ENCODE measurements around the gene N4BP3.

Gene N4BP3

DNA sequence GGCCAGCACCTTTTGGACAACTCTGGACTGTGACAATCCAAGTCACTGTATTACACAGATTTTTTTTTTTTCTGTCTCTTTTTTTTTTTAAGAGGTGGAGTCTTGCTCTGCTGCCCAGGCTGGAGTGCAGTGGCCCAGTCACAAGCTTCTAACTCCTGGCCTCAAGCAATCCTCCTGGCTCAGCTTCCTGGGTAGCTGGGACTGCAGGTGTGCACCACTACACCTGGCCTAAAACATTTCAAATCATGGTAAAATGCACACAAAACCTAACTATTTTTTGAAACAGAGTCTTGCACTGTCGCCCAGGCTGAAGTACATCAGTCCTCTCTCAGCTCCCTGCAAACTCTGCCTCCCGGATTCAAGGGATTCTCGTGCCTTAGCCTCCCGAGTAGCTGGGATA is 7.2 kb upstream of the N4BP3 start:
- Histone ChIP-seq H3K36me3 (ENCODE audit: insufficient read depth, low read length) (no peaks in the 10 kb centered on the region), H3K4me1 (ENCODE audit: control insufficient read depth, insufficient read depth, low read length) (no peaks in the 10 kb centered on the region), H3K9ac (ENCODE audit: low read depth, low read length) (no peak overlapping the region), H3K4me2 (ENCODE audit: low read length) (no peak overlapping the region), H3K9me3 (replicated peaks; ENCODE audit: low read length) (no peaks in the 10 kb centered on the region), H3K4me3 (ENCODE audit: low read length) (no peak overlapping the region), H3K27me3 (ENCODE audit: control insufficient read depth, insufficient read depth, low read length) (peaks cover 24% of the 10 kb centered on the region)

DNA sequence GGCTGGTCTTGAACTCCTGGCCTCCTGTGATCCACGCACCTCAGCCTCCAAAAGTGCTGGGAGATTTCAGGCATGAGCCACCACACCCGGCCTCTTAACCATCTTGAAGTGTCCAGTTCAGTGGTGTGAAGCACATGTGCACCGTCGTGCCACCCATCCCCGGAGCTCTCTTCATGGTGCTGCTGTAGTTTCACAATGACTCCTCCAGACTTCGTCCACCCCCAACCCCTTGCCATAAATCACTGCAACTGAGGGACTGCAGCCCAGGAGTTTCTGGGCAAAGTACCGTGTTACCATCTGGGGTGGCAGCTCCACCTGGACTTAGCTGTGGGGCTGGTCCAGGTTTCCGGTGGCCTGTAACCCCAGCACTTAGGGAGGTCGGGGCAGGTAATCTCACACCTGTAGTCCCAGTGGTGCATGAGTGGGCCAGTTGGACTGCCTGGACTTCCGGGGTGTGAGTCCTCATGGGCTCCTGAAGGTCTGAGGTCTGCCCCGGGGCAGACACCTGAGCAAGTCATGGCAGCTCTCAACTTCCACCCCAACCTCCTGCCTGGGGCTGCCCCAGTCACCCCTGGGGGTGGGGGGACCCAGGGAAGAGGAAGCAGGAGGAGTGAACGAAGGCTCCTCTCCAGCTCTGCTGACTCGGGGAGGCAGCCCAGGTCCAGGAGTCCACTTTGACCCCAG is 6.6 kb upstream of the N4BP3 start:
- no peak overlapping the region for H3K4me2 ChIP-seq (ENCODE audit: low read length)
- no peaks in the 10 kb centered on the region for H3K36me3 ChIP-seq (ENCODE audit: insufficient read depth, low read length)
- peaks cover 25% of the 10 kb centered on the region for H3K27me3 ChIP-seq (ENCODE audit: control insufficient read depth, insufficient read depth, low read length)
- no peaks in the 10 kb centered on the region for H3K9me3 ChIP-seq (replicated peaks; ENCODE audit: low read length)
- H3K4me3 ChIP-seq (ENCODE audit: low read length): no peak overlapping the region
- no peak overlapping the region for H3K9ac ChIP-seq (ENCODE audit: low read depth, low read length)
- no peaks in the 10 kb centered on the region for H3K4me1 ChIP-seq (ENCODE audit: control insufficient read depth, insufficient read depth, low read length)

DNA sequence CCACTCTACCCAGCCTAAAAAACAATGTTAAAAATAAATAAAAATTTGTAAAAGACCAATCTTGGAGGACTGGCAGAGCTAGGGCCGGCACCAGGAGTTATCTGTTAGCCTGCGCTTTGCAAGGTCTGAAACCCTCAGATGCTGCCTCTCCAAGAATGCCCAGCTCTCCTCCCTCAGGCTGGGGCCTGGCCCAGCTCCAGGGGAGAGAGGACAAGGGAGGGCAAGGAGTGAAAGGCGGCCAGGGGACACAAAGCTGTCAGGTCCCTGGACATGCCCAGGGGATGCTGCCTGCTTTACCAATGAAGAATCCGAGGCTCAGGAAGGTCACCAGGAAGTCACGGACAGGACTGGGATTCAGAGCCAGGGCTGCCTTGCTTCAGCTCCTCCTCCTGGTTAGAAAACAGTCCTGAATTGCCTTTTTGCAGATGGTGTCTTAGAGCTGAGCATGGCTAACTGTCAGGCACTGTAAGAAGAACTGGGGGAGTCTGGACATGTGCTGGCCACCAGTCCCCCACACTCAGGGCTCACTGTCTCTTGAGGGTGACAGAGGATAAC is 5.5 kb upstream of the N4BP3 start:
- no peak overlapping the region for H3K4me3 ChIP-seq (ENCODE audit: low read length)
- H3K9ac ChIP-seq (ENCODE audit: low read depth, low read length): no peak overlapping the region
- H3K9me3 ChIP-seq (replicated peaks; ENCODE audit: low read length): peaks cover 4% of the 10 kb centered on the region
- no peaks in the 10 kb centered on the region for H3K4me1 ChIP-seq (ENCODE audit: control insufficient read depth, insufficient read depth, low read length)
- H3K36me3 ChIP-seq (ENCODE audit: insufficient read depth, low read length): no peaks in the 10 kb centered on the region
- peaks cover 36% of the 10 kb centered on the region for H3K27me3 ChIP-seq (ENCODE audit: control insufficient read depth, insufficient read depth, low read length)
- H3K4me2 ChIP-seq (ENCODE audit: low read length): no peak overlapping the region

DNA sequence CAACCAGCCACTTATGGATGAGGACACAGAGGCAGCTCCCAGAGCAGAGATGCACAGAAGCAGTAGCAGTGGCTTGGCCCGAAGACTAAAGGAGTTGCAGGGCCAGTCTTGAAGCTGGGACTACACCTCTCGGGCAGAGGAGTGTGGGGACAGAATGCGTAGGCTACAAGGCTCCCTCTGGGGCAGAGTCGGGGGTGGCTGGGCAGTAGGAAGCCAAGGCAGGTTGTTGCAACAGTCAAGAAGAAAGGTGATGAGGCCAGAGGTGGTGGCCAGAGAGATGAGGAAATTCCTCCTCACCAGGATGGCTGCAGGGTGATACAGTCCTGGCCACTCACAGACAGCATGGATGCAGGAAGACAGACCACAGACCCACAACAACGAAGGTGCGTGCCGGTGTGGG is 4.9 kb upstream of the N4BP3 start:
- H3K36me3 ChIP-seq (ENCODE audit: insufficient read depth, low read length): no peaks in the 10 kb centered on the region
- H3K27me3 ChIP-seq (ENCODE audit: control insufficient read depth, insufficient read depth, low read length): peaks cover 38% of the 10 kb centered on the region
- no peak overlapping the region for H3K9ac ChIP-seq (ENCODE audit: low read depth, low read length)
- peaks cover 5% of the 10 kb centered on the region for H3K9me3 ChIP-seq (replicated peaks; ENCODE audit: low read length)
- no peaks in the 10 kb centered on the region for H3K4me1 ChIP-seq (ENCODE audit: control insufficient read depth, insufficient read depth, low read length)
- H3K4me3 ChIP-seq (ENCODE audit: low read length): no peak overlapping the region
- no peak overlapping the region for H3K4me2 ChIP-seq (ENCODE audit: low read length)

DNA sequence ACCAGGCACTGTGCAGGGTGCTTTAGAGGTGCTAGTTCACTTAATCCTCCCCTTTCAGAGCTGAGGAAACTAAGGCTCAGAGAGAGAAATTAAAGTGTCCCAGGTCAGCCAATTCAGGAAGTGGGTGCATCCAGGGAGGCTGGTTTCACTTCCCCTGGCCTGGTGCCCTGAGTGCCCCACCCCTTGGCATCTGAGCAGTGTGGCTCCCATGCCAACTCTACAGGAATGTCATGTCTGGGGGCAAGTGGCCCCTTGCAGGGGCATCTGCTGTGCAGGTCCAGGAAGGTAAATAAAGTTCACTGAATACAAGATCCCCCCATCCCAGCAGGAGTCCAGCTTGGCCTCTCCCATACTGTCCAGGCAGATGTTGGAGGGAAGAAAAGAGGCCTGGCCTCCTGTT is 4.4 kb upstream of the N4BP3 start:
- Histone ChIP-seq H3K9ac (ENCODE audit: low read depth, low read length) (no peak overlapping the region), H3K9me3 (replicated peaks; ENCODE audit: low read length) (peaks cover 5% of the 10 kb centered on the region), H3K36me3 (ENCODE audit: insufficient read depth, low read length) (no peaks in the 10 kb centered on the region), H3K4me1 (ENCODE audit: control insufficient read depth, insufficient read depth, low read length) (no peaks in the 10 kb centered on the region), H3K4me3 (ENCODE audit: low read length) (no peak overlapping the region), H3K27me3 (ENCODE audit: control insufficient read depth, insufficient read depth, low read length) (peaks cover 40% of the 10 kb centered on the region), H3K4me2 (ENCODE audit: low read length) (no peak overlapping the region)

DNA sequence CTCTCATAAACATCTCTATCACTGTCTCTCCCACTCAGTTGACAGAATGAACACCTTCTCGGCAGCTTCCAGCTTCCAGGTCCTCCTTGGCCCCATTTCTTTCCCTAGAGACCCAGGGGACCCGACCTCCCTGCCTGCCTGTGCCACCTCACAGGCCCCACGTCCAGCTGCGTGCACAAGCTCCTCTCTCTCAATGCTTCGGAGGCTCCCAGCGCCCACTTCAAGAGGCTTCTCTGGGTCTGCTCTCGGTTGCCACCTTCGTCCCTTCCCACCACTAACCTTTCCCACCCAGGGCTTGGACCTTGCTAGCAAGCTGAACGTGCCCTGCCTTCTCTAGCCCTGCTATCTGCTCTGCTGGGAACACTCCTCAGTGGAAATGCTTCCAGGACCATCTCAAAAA is 2.8 kb upstream of the N4BP3 start:
- H3K9me3 ChIP-seq (replicated peaks; ENCODE audit: low read length): peaks cover 5% of the 10 kb centered on the region
- H3K4me1 ChIP-seq (ENCODE audit: control insufficient read depth, insufficient read depth, low read length): no peaks in the 10 kb centered on the region
- H3K4me2 ChIP-seq (ENCODE audit: low read length): no peak overlapping the region
- H3K27me3 ChIP-seq (ENCODE audit: control insufficient read depth, insufficient read depth, low read length): peaks cover 56% of the 10 kb centered on the region
- no peak overlapping the region for H3K4me3 ChIP-seq (ENCODE audit: low read length)
- H3K36me3 ChIP-seq (ENCODE audit: insufficient read depth, low read length): no peaks in the 10 kb centered on the region
- H3K9ac ChIP-seq (ENCODE audit: low read depth, low read length): no peak overlapping the region

DNA sequence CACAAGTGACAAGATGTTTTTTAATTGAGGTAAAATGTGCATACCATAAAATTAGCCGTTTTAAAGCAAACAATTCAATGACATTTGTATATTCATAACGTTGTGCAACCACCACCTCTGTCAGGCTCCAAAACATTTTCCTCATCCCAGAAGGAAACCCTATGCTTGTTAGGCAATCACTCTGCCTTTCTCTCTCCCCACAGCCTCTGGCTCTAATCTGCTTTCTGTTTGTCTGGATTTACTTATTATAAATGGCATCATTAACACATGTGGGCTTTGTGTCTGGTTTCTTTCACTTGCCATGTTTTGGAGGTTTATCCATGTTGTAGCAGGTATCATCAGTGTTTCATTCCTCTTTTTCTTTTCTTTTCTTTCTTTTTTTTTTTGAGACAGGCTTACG is 1.4 kb upstream of the N4BP3 start:
- H3K9ac ChIP-seq (ENCODE audit: low read depth, low read length): no peak overlapping the region
- H3K4me3 ChIP-seq (ENCODE audit: low read length): no peak overlapping the region
- peaks cover 5% of the 10 kb centered on the region for H3K9me3 ChIP-seq (replicated peaks; ENCODE audit: low read length)
- H3K4me1 ChIP-seq (ENCODE audit: control insufficient read depth, insufficient read depth, low read length): no peaks in the 10 kb centered on the region
- no peak overlapping the region for H3K4me2 ChIP-seq (ENCODE audit: low read length)
- no peaks in the 10 kb centered on the region for H3K36me3 ChIP-seq (ENCODE audit: insufficient read depth, low read length)
- peaks cover 66% of the 10 kb centered on the region for H3K27me3 ChIP-seq (ENCODE audit: control insufficient read depth, insufficient read depth, low read length)

DNA sequence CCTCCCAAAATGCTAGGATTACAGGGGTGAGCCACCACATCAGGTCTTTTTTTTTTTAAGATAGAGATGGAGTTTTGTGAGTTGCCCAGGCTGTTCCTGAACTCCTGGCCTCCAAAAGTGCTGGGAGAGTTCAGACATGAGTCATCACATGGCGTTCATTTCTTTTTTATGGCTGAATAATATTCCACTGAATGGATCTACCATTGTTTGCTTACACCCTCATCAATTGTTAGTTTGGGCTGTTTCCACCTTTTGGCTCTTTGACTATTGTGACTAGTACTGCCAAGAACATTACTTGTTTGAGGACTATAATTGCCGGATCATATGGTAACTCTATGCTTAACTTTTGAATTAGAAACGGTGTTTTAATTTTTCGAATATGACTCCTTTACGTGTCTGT is 787 bp upstream of the N4BP3 start:
- Histone ChIP-seq H3K36me3 (ENCODE audit: insufficient read depth, low read length) (no peaks in the 10 kb centered on the region), H3K9ac (ENCODE audit: low read depth, low read length) (no peak overlapping the region), H3K27me3 (ENCODE audit: control insufficient read depth, insufficient read depth, low read length) (peaks cover 72% of the 10 kb centered on the region), H3K4me2 (ENCODE audit: low read length) (no peak overlapping the region), H3K9me3 (replicated peaks; ENCODE audit: low read length) (peaks cover 5% of the 10 kb centered on the region), H3K4me1 (ENCODE audit: control insufficient read depth, insufficient read depth, low read length) (no peaks in the 10 kb centered on the region), H3K4me3 (ENCODE audit: low read length) (no peak overlapping the region)

DNA sequence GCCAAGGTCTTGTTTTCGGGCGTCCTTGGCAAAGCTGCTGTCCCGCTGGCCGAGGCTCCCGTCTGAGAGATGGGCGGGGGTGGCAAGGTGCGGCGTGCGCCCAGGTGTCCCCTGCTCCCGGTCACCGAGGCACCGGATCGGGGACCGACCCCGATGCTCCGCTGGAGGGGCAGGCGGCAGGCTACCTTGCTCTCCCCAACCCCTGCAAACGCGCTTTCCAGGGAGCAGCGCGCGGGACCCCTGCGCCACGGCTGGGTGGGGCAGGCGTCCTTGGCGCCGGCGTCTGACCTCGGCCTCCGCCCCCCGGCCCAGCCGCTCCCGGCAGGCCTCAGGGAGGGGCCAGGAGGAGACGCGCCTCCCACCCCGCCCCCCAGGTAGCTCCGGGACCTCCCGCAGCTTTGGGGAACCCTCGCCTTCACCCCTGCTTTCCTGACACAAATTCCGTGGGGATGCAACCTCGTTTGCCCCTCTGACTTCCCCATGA is 551 bp downstream of the N4BP3 start:
- peaks cover 68% of the 10 kb centered on the region for H3K27me3 ChIP-seq (ENCODE audit: control insufficient read depth, insufficient read depth, low read length)
- no peak overlapping the region for H3K9ac ChIP-seq (ENCODE audit: low read depth, low read length)
- no peak overlapping the region for H3K4me3 ChIP-seq (ENCODE audit: low read length)
- H3K4me1 ChIP-seq (ENCODE audit: control insufficient read depth, insufficient read depth, low read length): no peaks in the 10 kb centered on the region
- H3K9me3 ChIP-seq (replicated peaks; ENCODE audit: low read length): peaks cover 5% of the 10 kb centered on the region
- H3K36me3 ChIP-seq (ENCODE audit: insufficient read depth, low read length): no peaks in the 10 kb centered on the region
- peak overlapping the region; percentile 44 for H3K4me2 ChIP-seq (ENCODE audit: low read length)

DNA sequence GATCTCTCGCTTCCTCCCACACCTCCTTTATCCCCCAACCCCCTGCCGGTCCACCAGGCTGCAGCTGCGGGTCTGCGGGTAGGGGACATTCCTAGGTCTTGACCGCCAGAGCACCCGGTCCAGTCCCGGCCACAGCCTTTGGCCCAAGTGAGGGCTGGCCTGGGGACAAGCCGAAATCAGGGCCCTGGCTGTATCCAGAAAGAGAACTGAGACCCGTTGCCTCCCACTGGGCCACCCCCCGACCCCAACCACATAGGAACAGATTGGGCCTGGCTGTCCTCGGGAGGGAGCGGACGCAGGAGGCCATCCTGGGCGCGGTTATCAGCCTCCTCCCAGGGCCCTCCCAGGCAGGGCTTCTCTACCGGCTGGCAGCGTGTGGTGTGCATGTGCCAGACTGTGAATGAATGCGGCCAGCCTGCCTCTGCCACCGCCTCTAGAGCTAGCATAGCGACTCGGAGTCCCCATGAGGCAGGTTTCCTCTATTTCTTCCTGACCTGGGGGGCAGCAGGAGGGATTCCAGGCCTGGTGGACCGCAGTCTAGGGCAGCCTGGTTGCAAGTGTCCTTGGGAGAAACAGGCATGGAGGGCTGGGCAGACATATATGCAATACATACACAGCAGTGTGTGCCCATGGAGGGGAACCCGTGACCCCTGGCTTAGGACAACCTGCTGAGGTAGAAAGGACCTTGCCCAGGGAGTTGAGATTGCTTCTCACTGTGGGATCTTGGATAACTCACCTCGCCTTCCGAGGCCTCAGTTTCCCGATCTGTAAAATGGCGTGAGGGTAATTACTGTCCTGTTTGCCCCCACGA is 1.2 kb downstream of the N4BP3 start:
- Histone ChIP-seq H3K9ac (ENCODE audit: low read depth, low read length) (no peak overlapping the region), H3K4me3 (ENCODE audit: low read length) (no peak overlapping the region), H3K4me1 (ENCODE audit: control insufficient read depth, insufficient read depth, low read length) (no peaks in the 10 kb centered on the region), H3K4me2 (ENCODE audit: low read length) (peak overlapping the region; percentile 19), H3K9me3 (replicated peaks; ENCODE audit: low read length) (peaks cover 5% of the 10 kb centered on the region), H3K36me3 (ENCODE audit: insufficient read depth, low read length) (no peaks in the 10 kb centered on the region), H3K27me3 (ENCODE audit: control insufficient read depth, insufficient read depth, low read length) (peaks cover 71% of the 10 kb centered on the region)

DNA sequence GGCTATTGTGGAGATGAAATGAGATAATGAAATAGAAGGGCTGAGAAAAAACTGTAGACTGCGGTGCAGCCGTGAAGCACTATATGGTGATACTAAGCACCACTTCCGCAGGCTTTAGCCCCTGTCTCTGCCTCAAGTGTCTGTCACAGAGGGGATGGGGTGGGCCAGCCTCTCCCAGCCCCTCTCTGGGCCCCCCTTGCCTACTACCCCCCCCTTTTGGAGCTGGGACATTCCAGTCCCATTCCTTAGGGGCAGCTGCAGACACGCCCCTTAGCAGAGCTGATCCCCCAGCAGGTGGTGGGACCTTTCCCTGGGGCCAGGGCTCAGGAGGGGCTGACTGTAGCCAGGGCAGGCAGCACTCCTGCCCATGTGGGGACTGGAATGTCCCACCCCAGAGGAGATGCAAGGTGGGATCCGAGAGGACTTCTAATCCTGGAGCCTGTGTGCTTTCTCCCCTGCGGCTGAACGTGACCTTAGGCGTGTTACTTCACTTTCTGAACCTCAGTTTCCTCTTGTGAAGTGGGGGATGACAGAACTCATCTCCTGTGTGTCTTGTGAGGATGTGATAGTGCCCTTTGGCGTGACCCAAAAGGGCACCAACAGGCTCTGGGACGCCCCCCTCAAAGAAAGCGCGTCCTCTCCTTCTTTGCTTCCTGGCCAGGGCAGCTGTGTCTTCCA is 1.9 kb downstream of the N4BP3 start:
- Histone ChIP-seq H3K4me2 (ENCODE audit: low read length) (no peak overlapping the region), H3K9ac (ENCODE audit: low read depth, low read length) (no peak overlapping the region), H3K4me3 (ENCODE audit: low read length) (no peak overlapping the region), H3K27me3 (ENCODE audit: control insufficient read depth, insufficient read depth, low read length) (peaks cover 75% of the 10 kb centered on the region), H3K36me3 (ENCODE audit: insufficient read depth, low read length) (no peaks in the 10 kb centered on the region), H3K4me1 (ENCODE audit: control insufficient read depth, insufficient read depth, low read length) (no peaks in the 10 kb centered on the region), H3K9me3 (replicated peaks; ENCODE audit: low read length) (peaks cover 5% of the 10 kb centered on the region)
